Coronary artery (tissue), 2 donors: ENCODE data around the gene SEC16A.

ENCODE experiments used
- DNase-seq: peaks from one replicate; pipeline ENCODE4 v3.0.0-alpha.2; 2017; ENCODE audit warnings: low spot score
- H3K27ac ChIP-seq, 2 donors: fragments of 200-600 bp; sonication (generic); one replicate each; pipeline ENCODE4 v1.5.1; 2016 to 2019
- H3K4me3 ChIP-seq: fragments of 200-600 bp; sonication (generic); 2 replicates; pipeline ENCODE4 v1.5.1; 2016; ENCODE audit warnings: mild to moderate bottlenecking, moderate library complexity
- TF ChIP-seq, protein P1 (sequence below): fragments of 200-600 bp; sonication (generic); IDR thresholded peaks from one replicate; pipeline ENCODE4 v1.5.1; 2019; ENCODE audit warnings: antibody characterized with exemption

SEC16A gene

DNA sequence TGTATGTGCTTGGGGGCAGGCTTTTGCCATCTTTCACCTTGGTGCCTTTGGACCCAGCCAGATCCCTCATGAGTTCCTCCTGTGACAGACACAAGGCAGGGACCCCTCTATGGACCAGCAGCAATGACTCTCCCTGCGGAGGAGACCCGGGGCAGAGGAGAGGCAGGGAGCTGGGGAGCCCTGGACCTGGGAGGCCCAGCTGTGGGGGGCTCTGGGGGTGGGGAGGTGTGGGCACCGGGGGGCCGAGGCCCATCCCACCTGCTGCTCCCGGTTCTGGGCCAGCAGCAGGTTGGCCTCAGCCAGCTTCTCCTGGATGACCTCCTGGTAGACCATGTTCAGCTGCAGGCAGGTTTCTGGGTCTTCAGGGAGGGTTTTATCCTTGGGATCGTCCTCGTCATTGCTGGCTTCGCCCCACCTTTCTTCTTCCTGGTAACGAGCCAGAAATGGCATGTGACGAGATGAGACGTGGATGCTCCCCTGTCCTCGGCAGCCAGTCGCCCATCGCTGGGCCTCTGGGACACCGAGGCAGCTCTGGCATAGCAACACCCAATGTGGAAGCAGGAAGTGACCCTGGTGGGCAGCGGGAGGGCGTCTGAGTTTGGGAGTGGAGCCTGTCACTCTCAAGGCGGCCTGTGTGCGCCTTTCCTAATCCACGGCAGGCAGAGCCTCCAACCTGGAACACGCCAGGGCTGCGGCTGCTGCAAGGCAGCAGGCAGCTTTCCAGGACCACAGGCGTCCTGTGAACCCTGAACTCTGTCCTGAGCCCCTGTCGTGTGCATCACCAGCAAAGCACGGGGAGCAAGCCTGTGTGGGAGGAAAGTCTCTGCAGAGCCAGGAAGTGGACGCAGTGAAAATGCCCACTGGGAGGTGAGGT is 87.3 kb downstream of the SEC16A start:
- no peak for DNase-seq
- H3K27ac ChIP-seq = no peak overlapping the region
- H3K4me3 ChIP-seq = no peak overlapping the region
- TF ChIP-seq, protein P1, sequence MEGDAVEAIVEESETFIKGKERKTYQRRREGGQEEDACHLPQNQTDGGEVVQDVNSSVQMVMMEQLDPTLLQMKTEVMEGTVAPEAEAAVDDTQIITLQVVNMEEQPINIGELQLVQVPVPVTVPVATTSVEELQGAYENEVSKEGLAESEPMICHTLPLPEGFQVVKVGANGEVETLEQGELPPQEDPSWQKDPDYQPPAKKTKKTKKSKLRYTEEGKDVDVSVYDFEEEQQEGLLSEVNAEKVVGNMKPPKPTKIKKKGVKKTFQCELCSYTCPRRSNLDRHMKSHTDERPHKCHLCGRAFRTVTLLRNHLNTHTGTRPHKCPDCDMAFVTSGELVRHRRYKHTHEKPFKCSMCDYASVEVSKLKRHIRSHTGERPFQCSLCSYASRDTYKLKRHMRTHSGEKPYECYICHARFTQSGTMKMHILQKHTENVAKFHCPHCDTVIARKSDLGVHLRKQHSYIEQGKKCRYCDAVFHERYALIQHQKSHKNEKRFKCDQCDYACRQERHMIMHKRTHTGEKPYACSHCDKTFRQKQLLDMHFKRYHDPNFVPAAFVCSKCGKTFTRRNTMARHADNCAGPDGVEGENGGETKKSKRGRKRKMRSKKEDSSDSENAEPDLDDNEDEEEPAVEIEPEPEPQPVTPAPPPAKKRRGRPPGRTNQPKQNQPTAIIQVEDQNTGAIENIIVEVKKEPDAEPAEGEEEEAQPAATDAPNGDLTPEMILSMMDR = no peak

DNA sequence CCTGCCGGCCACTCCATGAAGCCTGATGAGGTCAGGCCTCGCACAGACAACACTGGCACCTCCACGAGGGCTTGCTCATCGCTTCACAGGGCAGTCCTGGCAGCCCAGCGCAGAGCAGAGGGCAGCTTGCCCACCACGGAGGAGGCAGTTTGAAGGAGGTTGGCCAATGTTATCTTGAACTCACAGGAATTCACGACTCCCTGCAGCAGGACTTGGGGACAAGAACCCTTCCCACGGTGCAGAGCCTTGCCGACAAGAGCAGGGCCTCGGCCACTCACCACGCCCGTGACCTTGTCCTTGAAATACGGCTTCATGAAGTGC is 87.9 kb downstream of the SEC16A start:
- Histone ChIP-seq H3K27ac (peak overlapping the region in 1 of 2 donors; percentile 25), H3K4me3 (no peak overlapping the region)
- DNase-seq = no peak
- TF ChIP-seq, protein P1 = no peak

DNA sequence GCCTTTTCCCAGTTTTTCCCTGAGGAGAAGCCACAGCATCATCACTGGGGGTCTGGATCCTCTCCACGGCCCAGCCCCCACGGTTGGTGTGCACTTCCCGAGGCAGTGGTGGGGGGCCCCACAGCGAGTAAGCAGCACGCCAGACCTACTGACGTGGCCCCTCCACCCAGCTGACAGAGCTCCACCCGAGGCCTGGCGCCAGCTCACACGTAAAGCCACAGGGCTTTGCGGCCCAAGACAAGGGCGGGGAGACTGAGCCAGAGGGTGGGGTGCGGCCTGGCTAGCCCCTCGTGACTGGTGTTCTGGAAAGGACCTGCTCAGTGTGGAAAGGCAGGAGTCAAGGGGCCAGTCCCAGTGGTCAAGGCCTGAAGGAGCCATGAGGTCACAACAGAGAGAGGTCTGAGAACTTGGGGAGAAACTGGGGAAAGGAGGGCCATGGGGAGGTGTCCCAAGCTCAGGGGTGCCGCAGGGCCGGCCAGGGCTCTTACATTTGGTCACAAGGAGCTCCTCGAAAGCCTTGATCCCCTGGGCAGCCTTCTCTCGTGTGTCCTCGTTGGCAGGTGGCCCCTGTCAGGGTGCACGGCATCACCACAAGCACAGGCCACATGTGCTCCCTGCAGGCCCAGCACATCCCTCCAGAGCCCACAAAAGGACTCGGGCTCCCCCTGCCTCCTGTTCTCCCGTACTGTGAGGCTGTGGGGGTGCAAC is 88.4 kb downstream of the SEC16A start:
- Histone ChIP-seq H3K4me3 (no peak overlapping the region), H3K27ac (peak overlapping the region in 1 of 2 donors; percentile 25)
- no peak for DNase-seq
- TF ChIP-seq, protein P1 = no peak

DNA sequence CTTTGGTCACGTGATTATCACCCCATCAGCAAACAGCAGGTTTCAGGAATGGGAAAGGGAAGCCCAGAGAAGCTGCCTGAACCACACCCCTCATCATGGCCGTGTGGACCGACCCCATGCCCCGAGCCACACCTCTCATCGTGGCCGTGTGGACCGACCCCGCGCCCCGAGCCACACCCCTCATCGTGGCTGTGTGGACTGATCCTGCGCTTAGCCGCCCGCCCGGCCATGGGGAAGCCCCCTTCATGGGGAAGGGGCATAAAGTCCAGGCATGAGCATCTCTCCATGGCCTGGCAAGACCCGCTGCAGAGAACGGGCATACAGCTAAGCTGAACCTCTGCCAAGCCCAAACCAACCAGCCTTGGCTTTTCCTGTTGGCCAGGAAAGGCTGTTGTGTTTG is 89.3 kb downstream of the SEC16A start:
- TF ChIP-seq, protein P1 = no peak
- DNase-seq = no peak
- Histone ChIP-seq H3K27ac (peak overlapping the region in 1 of 2 donors; percentile 40), H3K4me3 (no peak overlapping the region)

DNA sequence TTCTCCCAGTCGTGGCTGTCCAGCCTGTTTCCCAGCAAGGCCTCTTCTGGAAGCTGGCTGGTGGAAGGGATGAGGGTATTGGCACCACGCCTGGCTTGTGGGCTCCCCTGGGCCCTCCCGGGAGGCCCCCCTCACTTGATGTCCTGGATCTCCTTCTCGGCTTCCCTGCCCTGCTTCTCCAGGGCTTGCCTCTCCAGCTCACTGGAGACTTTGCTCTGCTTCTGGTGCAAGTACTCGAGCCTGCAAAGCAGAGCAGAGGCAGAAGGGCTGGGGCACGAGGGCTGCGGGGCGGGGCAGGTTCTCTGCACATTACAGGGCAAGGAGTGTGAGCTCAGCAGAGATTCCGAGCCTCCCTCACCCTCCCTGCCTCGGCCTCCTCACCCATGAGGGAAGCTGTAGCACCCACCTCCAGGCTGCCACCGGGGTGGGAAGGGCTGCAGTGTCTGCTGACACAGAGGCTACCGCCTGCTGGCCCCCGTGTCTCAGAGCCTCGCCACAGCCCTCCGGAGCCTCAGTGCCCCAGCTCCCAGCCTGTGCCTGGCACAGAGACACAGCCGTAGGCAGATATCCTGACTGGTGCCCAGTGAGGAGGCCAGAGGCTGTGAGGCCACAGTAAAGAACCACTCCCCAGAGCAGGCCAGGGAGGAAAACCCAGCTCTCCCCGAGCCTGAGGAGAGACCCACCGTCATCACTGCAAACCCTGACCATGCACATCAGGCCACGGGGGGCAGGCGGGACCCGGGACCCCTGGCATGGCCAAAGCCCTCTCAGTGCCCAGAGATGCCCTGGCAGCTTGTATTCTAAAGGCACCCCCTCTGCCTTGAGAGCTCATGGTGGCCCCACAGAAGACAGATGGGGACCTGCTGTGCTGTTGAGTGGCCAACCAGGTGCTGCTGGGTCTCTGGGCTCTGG is 90.0 kb downstream of the SEC16A start:
- Histone ChIP-seq H3K27ac (peak overlapping the region in 1 of 2 donors; percentile 40), H3K4me3 (no peak overlapping the region)
- no peak for DNase-seq
- TF ChIP-seq, protein P1 = no peak

DNA sequence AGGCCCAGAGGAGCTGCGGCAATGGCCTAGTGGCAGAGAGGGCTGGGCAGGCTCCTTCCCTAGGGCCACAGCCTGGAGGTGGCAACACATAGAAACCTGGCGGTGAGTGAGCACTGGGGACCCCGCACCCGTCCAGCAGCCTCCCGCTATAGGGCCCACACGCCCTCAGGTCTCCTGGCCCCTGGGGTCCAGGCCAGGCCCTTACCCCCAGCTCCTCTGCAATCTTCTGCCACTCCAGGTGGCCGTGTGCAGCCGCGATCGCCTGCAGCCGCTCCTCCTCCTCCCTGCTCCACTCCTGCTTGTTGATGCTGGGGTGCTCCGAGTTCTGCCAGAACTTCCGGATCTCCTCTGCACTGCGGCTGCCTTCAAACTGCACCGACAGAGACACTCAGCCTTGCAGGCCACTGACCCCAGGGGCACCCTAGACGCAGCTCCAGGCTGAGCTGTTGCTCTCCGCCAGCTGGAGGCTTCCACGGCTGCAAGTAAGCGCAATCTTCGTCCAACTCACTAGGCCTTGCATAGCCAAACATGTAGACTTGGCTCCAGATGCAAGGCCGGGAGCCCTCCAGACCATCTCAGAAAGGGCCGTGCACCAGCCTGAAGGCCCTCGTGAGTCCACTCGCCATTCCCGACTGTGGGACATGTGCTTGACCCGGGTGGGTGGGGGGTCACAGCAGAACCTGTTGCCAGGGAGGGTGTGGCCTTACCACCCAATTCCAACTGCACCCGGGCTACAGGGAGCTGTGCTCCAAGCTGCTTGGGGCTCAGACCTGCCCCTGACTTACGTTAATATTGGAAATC is 90.9 kb downstream of the SEC16A start:
- Histone ChIP-seq H3K27ac (no peak overlapping the region), H3K4me3 (no peak overlapping the region)
- DNase-seq = no peak
- TF ChIP-seq, protein P1 = no peak
